Measurements from ENCODE around the gene NCOA7. TPM values are rescaled to one million over a fixed set of nuclear protein-coding genes. Genes with fewer than 3 reads are reported as not detected.

The NCOA7 gene
- total and polyA plus RNA-seq, 9 of the 15 experiments (the other 6 are each of a cell fraction or from before 2014, with no cell fraction given), result 5.8 to 14.6 (median 9.3) TPM

- TF ChIP-seq SMAD4 (CRISPR knock-in tag; conservative IDR thresholded peaks at IDR 0.05) (0 out of 2 replicates have a peak, but pooled peaks have one; percentile 15), LCOR (CRISPR knock-in tag; IDR thresholded peaks at IDR 0.05) (no peak), CXXC5 (CRISPR knock-in tag; IDR thresholded peaks at IDR 0.05) (peak; percentile 35; the same call in 1 of the 2 replicates), PHB (CRISPR knock-in tag; IDR thresholded peaks at IDR 0.05) (no peak), PPARD (CRISPR knock-in tag; IDR thresholded peaks at IDR 0.05) (no peak), HMBOX1 (IDR thresholded peaks at IDR 0.05) (no peak), HMGN3 (IDR thresholded peaks at IDR 0.05; ENCODE audit: borderline replicate concordance, extremely low read depth, insufficient read length, low read depth, low read length) (peak; percentile 48), ZNF121 (CRISPR knock-in tag; conservative IDR thresholded peaks at IDR 0.05) (peak; percentile 32; the same call in 1 of the 2 replicates), USF1 (CRISPR knock-in tag; IDR thresholded peaks at IDR 0.05) (no peak), ATF7 (IDR thresholded peaks at IDR 0.05) (no peak)
- TF ChIP-seq, protein P1, sequence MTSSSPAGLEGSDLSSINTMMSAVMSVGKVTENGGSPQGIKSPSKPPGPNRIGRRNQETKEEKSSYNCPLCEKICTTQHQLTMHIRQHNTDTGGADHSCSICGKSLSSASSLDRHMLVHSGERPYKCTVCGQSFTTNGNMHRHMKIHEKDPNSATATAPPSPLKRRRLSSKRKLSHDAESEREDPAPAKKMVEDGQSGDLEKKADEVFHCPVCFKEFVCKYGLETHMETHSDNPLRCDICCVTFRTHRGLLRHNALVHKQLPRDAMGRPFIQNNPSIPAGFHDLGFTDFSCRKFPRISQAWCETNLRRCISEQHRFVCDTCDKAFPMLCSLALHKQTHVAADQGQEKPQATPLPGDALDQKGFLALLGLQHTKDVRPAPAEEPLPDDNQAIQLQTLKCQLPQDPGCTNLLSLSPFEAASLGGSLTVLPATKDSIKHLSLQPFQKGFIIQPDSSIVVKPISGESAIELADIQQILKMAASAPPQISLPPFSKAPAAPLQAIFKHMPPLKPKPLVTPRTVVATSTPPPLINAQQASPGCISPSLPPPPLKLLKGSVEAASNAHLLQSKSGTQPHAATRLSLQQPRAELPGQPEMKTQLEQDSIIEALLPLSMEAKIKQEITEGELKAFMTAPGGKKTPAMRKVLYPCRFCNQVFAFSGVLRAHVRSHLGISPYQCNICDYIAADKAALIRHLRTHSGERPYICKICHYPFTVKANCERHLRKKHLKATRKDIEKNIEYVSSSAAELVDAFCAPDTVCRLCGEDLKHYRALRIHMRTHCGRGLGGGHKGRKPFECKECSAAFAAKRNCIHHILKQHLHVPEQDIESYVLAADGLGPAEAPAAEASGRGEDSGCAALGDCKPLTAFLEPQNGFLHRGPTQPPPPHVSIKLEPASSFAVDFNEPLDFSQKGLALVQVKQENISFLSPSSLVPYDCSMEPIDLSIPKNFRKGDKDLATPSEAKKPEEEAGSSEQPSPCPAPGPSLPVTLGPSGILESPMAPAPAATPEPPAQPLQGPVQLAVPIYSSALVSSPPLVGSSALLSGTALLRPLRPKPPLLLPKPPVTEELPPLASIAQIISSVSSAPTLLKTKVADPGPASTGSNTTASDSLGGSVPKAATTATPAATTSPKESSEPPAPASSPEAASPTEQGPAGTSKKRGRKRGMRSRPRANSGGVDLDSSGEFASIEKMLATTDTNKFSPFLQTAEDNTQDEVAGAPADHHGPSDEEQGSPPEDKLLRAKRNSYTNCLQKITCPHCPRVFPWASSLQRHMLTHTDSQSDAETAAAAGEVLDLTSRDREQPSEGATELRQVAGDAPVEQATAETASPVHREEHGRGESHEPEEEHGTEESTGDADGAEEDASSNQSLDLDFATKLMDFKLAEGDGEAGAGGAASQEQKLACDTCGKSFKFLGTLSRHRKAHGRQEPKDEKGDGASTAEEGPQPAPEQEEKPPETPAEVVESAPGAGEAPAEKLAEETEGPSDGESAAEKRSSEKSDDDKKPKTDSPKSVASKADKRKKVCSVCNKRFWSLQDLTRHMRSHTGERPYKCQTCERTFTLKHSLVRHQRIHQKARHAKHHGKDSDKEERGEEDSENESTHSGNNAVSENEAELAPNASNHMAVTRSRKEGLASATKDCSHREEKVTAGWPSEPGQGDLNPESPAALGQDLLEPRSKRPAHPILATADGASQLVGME (CRISPR knock-in tag; IDR thresholded peaks at IDR 0.05), result no peak
- TF ChIP-seq, protein P2, sequence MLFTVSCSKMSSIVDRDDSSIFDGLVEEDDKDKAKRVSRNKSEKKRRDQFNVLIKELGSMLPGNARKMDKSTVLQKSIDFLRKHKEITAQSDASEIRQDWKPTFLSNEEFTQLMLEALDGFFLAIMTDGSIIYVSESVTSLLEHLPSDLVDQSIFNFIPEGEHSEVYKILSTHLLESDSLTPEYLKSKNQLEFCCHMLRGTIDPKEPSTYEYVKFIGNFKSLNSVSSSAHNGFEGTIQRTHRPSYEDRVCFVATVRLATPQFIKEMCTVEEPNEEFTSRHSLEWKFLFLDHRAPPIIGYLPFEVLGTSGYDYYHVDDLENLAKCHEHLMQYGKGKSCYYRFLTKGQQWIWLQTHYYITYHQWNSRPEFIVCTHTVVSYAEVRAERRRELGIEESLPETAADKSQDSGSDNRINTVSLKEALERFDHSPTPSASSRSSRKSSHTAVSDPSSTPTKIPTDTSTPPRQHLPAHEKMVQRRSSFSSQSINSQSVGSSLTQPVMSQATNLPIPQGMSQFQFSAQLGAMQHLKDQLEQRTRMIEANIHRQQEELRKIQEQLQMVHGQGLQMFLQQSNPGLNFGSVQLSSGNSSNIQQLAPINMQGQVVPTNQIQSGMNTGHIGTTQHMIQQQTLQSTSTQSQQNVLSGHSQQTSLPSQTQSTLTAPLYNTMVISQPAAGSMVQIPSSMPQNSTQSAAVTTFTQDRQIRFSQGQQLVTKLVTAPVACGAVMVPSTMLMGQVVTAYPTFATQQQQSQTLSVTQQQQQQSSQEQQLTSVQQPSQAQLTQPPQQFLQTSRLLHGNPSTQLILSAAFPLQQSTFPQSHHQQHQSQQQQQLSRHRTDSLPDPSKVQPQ (CRISPR knock-in tag; IDR thresholded peaks at IDR 0.05; ENCODE audit: borderline replicate concordance), result no peak
- TF ChIP-seq, protein P3, sequence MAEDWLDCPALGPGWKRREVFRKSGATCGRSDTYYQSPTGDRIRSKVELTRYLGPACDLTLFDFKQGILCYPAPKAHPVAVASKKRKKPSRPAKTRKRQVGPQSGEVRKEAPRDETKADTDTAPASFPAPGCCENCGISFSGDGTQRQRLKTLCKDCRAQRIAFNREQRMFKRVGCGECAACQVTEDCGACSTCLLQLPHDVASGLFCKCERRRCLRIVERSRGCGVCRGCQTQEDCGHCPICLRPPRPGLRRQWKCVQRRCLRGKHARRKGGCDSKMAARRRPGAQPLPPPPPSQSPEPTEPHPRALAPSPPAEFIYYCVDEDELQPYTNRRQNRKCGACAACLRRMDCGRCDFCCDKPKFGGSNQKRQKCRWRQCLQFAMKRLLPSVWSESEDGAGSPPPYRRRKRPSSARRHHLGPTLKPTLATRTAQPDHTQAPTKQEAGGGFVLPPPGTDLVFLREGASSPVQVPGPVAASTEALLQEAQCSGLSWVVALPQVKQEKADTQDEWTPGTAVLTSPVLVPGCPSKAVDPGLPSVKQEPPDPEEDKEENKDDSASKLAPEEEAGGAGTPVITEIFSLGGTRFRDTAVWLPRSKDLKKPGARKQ (CRISPR knock-in tag; IDR thresholded peaks at IDR 0.05), result no peak
Observed at GRCh38 chr6:125943528-125944433, 153.0 kb downstream of the NCOA7 start (continued).
